Glomerular visceral epithelial cell (primary cell): ENCODE measurements around the gene SCARB1.

ENCODE experiments used
- DNase-seq: peaks from one replicate; pipeline ENCODE4 v3.0.0-alpha.2; 2016; ENCODE audit errors: extremely low spot score

Gene SCARB1

DNA sequence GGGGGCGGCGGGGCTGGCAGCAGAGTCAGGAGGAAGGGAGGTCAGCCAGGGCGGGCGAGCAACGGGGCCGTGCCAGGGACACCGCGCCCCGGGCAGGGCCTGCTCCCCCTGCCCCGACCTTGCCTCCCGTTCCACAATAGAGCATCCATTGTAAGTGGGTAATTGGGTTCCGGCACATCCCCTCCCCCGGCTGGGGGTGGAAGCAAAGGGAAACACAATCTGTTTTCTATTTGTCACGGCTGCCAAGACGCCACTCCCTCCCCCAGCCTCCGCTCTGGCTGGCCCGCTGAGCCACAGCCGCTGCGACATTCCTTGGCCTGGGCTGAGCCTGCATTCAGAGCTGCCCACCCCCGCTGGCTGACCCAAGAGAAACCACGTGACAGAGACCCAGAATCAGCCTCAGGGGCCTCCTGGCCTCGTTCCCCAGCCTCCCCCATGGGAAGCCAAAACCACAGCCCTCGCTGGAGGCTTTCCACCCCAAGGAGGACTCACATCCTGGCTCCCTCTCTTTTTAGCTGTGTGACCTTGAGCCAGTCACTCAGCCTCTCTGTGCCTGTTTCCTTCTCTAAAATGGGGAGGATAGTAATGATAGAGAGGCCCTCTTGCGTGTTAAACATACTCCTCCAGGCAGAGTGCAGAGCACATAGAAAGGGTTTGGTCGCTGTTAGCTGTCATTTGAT, 117.6 kb downstream of the SCARB1 start:
- peak; percentile 87 for DNase-seq

DNA sequence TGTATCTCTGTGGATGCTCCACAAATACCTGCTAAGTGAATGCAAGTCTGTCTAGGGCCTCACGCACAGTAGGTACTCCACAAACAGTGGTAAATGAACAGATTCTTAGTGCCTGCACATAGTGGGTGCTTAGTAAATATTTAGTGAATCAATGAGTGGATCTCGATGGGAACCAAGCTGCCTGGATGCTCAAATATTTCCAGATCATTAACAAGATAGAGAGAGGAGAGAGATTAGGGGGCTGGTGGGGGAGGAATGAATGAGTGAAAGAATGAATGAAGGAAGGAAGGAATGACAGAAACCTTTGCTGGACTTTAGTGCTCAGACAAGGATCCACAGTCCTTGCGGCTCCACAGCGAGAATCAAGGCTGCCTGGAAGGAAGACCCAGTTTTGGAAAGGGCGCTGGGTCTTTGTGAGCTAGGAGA, 118.2 kb downstream of the SCARB1 start:
- no peak for DNase-seq

- DNase-seq, result no peak
Observed at GRCh38 chr12:124744659-124745464, 118.8 kb downstream of the SCARB1 start.

GRCh38 chr12:124744273-124744640, 119.4 kb downstream of the SCARB1 start:
- no peak for DNase-seq

- no peak for DNase-seq
Observed at GRCh38 chr12:124743479-124744272, 120.0 kb downstream of the SCARB1 start.

DNA sequence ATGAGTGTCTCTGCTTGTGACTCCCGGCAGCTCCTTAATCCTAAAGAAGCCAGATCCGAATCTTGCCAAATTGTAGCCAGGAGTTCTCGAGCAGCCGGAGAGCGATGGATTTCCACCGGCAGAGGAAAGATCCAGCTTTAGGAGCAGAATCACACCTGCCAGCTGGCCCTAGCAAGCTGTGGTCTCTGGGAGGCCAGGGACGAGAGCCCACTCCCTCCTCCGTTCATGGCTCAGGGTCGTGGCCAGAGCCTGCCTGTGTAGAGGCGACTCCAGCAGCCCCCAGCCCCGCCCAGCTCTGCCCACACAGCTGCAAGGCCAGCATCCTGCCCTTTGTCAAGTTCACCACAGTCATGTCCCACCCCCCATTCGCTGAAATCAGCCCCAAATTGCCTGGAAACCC, 121.0 kb downstream of the SCARB1 start:
- DNase-seq, result no peak

GRCh38 chr12:124742111-124742510, 121.6 kb downstream of the SCARB1 start:
- no peak for DNase-seq

GRCh38 chr12:124741211-124741610, 122.5 kb downstream of the SCARB1 start:
- DNase-seq, result no peak

- peak; percentile 76 for DNase-seq
Observed at GRCh38 chr12:124740691-124741137, 123.0 kb downstream of the SCARB1 start.

- DNase-seq, result no peak
Observed at GRCh38 chr12:124739953-124740561, 123.6 kb downstream of the SCARB1 start.

GRCh38 chr12:124738636-124739467, 124.8 kb downstream of the SCARB1 start:
- DNase-seq, result peak; percentile 58

GRCh38 chr12:124737772-124738635, 125.7 kb downstream of the SCARB1 start:
- no peak for DNase-seq

GRCh38 chr12:124737040-124737419, 126.6 kb downstream of the SCARB1 start:
- DNase-seq, result peak; percentile 77

DNA sequence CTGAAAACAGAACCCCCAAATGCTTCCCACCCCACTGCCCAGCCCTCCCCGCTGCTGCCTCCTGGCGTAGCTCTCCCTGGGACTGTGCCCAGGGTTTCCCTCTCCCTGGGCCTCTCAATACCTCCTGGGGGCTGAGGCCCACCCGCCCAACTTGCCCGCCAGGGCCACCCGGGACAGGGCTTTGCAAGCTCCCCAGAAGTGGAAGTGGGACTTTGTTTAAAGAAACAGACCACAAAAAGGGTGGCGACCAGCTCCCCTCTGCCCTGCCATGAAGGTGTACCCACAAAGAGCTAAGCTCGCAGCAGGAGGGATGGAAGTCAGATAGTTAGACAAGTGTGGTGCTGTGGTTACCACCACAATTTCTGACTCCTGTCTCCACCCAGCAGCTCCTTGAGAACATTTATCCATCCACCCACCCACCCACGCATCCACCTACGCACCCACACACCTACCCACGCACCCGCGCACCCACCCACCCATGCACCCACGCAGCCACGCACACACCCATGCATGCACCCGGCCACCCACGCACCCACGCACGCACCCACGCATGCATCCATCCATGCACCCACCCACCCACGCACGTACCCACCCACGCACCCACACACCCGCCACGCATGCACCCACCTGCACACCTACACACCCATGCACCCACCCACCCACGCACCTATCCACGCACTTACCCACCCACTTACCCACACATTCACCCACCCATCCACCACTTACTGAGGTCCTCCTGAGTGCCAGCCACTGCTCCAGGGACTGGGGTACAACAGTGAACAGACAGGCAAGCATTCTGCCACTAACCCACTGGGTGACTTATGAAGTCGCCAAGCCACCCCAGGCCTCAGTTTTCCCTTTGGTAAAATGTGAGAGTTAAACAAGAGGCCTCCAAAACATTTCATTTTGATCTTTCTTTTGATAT, 127.3 kb downstream of the SCARB1 start:
- DNase-seq, result no peak

DNA sequence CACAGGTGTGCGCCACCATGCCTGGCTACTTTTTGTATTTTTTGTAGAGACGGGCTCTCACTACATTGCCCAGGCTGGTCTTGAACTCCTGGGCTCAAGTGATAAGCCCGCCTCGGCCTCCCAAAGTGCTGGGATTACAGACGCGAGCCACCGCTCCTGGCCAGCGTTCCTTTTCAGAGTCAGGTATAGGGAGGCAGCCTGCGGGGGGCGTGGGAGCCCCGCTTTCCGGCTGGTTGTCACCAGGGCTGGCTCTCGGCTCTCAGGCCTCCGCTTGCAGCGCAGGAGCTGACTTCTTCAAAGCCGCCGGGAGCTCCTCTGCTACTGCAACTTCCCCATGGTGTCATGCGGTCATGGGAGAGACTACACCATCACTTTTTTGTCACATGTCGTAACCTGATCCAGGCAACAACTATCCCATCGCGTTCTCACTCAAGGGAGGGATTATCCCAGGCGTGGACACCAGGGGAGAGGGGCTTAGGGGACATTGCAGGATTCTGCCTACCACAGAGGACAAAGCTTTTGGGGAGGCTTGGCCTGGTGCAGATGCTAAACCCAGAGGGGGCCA, 129.4 kb downstream of the SCARB1 start:
- DNase-seq, result no peak

GRCh38 chr12:124733086-124733485, 130.6 kb downstream of the SCARB1 start:
- no peak for DNase-seq

DNA sequence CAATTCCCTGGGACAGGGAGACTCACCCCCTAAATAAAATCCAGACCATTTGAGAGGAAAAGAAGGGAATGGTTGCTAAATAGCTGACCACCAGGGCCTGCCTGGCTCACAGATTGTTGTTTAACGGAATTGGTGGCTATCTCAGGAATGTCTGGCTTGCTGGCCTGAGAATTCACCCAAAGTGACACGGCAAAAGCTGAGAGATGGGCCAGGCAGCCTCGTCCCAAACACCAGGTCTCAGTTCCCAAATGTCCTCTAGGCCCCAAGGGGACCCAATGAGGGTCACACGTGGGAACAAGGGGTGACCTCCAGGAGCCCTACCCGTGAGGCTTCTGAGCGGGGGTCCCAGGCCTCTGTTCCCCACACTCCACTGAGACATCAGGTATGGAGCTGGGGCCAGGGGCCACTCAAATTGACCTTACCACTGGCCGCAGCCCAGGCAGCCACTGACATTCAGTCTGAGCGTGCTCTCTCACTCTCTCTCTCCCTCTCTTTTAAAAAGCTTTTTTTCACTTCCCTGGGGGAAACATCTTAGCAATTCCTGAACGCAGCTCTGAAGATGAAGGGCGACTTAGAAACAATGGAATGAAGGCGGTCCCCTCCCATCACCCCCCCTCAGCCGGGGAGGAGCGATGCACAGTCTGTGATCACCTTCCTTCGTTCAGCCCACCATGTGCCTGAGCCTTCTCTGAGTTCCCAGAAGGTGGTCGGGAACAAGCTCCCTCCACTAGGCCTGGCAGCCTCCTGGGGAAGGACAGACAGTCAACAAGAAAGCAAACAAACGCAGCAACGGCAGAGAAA, 131.2 kb downstream of the SCARB1 start:
- no peak for DNase-seq

GRCh38 chr12:124731869-124732268, 131.8 kb downstream of the SCARB1 start:
- DNase-seq, result no peak
